ENCODE measurements around the gene SSR1.

Gene SSR1

GRCh38 chr6:7239590-7239948 is 73.4 kb downstream of the SSR1 start:
- DNase-seq (ENCODE audit: low read depth), result no peak

DNA sequence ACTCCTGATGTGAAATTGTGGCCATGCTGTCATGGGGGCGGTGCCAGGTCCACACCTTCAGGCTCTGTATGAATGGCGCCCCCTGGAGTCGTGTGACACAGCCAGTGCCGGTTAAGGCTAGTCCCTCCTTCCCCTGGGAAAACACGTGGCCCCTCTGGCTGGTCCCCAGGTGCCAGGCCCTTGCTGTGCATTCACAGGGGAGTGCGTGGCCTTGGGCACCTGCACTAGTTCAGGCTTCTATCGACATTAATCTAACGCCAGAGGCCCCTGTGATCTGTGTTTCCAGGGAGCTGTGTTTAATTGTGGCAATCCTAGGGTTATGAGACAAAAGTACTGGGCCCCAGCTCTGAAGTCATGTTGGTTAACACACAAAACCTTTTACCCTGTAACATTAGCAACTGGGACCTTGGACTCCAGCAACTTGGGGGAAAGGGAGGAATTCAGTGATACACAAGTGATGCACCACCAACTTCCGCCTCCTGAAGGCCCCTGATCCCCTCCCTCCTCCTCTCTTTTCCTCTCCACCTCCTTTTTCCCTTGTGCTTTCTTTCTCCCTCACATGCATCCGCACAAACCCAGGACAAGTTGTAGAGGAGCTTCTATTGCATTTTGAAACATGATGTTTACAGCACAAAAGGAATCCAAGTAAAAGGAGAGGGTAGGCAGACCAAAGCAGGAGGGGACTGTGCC is 74.0 kb downstream of the SSR1 start:
- DNase-seq (ENCODE audit: low read depth), result no peak

- no peak for DNase-seq (ENCODE audit: low read depth)
These were observed 74.5 kb downstream of the SSR1 start for GRCh38 chr6:7238526-7238899.

GRCh38 chr6:7237653-7238188 is 75.3 kb downstream of the SSR1 start:
- DNase-seq (ENCODE audit: low read depth), result no peak

- DNase-seq (ENCODE audit: low read depth), result no peak
These were observed 76.4 kb downstream of the SSR1 start for GRCh38 chr6:7236306-7237209.

- DNase-seq (ENCODE audit: low read depth), result no peak
These were observed 77.2 kb downstream of the SSR1 start for GRCh38 chr6:7235712-7236305.

GRCh38 chr6:7234547-7234946 is 78.5 kb downstream of the SSR1 start:
- no peak for DNase-seq (ENCODE audit: low read depth)

GRCh38 chr6:7232351-7232750 is 80.6 kb downstream of the SSR1 start:
- no peak for DNase-seq (ENCODE audit: low read depth)

- DNase-seq (ENCODE audit: low read depth), result no peak
These were observed 81.9 kb downstream of the SSR1 start for GRCh38 chr6:7230956-7231713.

DNA sequence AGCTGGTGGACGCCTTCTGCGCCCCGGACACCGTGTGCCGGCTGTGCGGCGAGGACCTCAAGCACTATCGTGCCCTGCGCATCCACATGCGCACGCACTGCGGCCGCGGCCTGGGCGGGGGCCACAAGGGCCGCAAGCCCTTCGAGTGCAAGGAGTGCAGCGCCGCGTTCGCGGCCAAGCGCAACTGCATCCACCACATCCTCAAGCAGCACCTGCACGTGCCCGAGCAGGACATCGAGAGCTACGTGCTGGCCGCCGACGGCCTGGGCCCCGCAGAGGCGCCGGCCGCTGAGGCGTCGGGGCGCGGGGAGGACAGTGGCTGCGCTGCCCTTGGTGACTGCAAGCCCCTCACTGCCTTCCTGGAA is 82.7 kb downstream of the SSR1 start:
- DNase-seq (ENCODE audit: low read depth), result no peak

DNA sequence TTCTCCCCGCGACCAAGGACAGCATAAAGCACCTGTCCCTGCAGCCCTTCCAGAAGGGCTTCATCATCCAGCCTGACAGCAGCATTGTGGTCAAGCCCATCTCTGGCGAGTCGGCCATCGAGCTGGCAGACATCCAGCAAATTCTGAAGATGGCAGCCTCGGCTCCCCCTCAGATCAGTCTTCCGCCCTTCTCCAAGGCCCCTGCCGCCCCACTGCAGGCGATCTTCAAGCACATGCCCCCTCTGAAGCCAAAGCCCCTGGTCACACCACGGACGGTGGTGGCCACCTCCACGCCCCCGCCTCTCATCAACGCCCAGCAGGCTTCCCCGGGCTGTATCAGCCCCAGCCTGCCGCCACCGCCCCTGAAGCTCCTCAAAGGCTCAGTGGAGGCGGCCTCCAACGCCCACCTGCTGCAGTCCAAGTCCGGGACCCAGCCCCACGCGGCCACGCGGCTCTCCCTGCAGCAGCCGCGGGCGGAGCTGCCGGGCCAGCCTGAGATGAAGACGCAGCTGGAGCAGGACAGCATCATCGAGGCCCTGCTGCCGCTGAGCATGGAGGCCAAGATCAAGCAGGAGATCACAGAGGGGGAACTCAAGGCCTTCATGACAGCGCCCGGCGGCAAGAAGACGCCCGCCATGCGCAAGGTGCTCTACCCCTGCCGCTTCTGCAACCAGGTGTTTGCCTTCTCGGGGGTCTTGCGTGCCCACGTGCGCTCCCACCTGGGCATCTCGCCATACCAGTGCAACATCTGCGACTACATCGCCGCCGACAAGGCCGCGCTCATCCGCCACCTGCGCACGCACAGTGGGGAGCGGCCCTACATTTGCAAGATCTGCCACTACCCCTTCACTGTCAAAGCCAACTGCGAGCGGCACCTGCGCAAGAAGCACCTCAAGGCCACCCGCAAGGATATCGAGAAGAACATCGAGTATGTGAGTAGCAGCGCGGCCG is 83.3 kb downstream of the SSR1 start:
- no peak for DNase-seq (ENCODE audit: low read depth)

DNA sequence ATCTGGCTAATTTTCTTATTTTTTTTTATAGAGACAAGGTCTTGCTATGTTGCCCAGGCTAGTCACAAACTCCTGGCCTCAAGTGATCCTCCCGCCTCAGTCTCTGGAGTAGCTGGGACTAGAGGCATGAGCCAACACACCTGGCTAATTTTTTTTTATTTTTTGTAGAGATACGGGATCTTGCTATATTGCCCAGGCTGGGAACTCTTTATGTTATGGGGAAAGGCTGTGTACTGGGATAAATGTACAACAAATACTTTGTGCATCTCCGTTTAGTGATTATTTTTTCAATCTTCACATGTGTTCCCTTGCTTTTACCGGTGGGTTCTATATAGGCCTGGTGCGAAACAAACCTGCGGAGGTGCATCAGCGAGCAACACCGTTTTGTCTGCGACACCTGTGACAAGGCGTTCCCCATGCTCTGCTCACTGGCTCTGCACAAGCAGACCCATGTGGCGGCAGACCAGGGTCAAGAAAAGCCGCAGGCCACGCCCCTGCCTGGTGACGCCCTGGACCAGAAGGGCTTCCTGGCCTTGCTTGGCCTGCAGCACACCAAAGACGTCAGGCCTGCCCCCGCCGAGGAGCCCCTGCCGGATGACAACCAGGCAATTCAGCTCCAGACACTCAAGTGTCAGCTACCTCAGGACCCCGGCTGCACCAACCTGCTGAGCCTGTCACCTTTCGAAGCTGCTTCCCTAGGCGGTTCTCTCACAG is 84.2 kb downstream of the SSR1 start:
- no peak for DNase-seq (ENCODE audit: low read depth)

- no peak for DNase-seq (ENCODE audit: low read depth)
These were observed 88.3 kb downstream of the SSR1 start for GRCh38 chr6:7224731-7225130.

DNA sequence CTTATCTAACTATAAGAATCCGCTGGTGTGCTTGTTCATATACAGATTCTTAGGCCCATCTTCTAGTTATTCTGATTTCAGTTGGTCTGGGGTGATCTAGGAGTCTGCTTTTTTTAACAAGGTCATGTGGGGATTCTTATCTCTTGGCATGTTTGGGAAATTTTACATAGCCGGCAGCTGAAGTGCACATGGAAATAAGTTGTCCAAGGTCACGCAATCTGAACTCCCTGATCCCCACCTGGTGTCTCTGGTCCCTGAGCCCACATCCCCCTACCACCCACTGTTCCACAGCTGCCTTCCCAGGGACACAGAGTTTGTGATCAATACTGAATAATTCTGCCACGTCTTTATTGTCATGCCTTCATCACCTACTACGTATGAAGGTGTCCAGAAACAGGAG is 90.8 kb downstream of the SSR1 start:
- no peak for DNase-seq (ENCODE audit: low read depth)

DNA sequence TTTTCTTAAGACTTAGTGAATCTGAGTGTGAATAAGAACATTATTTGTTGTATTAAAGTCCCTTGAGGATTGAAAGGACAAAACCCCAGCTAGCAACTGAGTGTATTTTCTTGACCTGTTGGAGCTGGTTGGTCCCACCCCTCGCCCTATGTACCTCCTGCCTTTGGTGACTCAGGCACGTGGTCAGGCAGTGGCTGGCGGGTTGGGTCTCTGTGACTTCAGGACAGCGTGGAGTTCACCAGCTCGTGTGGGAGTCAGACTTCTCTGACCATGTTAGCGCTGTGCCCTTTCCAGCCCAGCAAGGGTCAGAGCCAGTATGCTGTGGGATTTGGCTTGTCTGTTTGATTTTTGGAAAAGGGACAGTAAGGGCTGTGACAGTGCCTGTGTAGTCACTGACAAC is 93.7 kb downstream of the SSR1 start:
- no peak for DNase-seq (ENCODE audit: low read depth)

GRCh38 chr6:7218406-7218988 is 94.5 kb downstream of the SSR1 start:
- DNase-seq (ENCODE audit: low read depth), result no peak

Data from HS-5 (cell line).